Calu3 (cell line): ENCODE measurements around the gene IFNA7. TPM values are rescaled to one million over a fixed set of nuclear protein-coding genes. Genes with fewer than 3 reads are reported as not detected.
"Not testable (repeated sequence)": the region's sequence is repeated elsewhere in the genome, so short reads cannot be mapped to it uniquely, and the experiment has no call there.

Source experiments
- Bru-seq: library from RNA; stranded (reverse); fragments of 400-500 nt; gene quantifications from one replicate; lab custom pipeline; 2021; lab: Mats Ljungman, UMichigan
- BruChase-seq, 2 experiments: library from RNA; stranded (reverse); fragments of 400-500 nt; gene quantifications; one replicate each; lab custom pipeline; 2021; lab: Mats Ljungman, UMichigan
- BruUV-seq: library from RNA; stranded (reverse); fragments of 400-500 nt; replicated peaks from 2 replicates; lab custom pipeline; 2021; lab: Mats Ljungman, UMichigan
- CTCF ChIA-PET: fragments of 300-600 bp; sonication (Branson Sonifier 250); formaldehyde crosslinking; loops from one replicate; lab custom pipeline; 2022; ENCODE audit warnings: antibody characterized with exemption; lab: Charles Lee
- DNase-seq: peaks from one replicate; pipeline ENCODE4 v3.0.0; 2022
- H3K27ac Mint-ChIP-seq: one replicate; pipeline ENCODE4 v1.8.0; 2022; ENCODE audit warnings: mixed read lengths; ENCODE audit not compliant: unreplicated experiment
- H3K27me3 Mint-ChIP-seq: one replicate; pipeline ENCODE4 v1.8.0; 2022; ENCODE audit warnings: mixed read lengths; ENCODE audit not compliant: unreplicated experiment
- H3K36me3 Mint-ChIP-seq: one replicate; pipeline ENCODE4 v1.8.0; 2022; ENCODE audit warnings: mild to moderate bottlenecking, moderate library complexity, mixed read lengths; ENCODE audit not compliant: insufficient read depth, unreplicated experiment
- H3K4me1 Mint-ChIP-seq: one replicate; pipeline ENCODE4 v1.8.0; 2022; ENCODE audit warnings: mild to moderate bottlenecking, low read depth, mixed read lengths; ENCODE audit not compliant: unreplicated experiment
- H3K4me3 Mint-ChIP-seq: one replicate; pipeline ENCODE4 v1.8.0; 2022; ENCODE audit warnings: mild to moderate bottlenecking, low read depth, moderate library complexity, mixed read lengths; ENCODE audit not compliant: unreplicated experiment
- H3K9me3 Mint-ChIP-seq: one replicate; pipeline ENCODE4 v1.8.0; 2022; ENCODE audit warnings: low read depth, mixed read lengths; ENCODE audit not compliant: unreplicated experiment
- intact Hi-C: fragments of 100-400 bp; cut with micrococcal nuclease; formaldehyde crosslinking; loops from one replicate; pipeline ENCODE4 v1.10.0; 2022; ENCODE audit not compliant: unreplicated experiment
- long read RNA-seq: library from polyadenylated mRNA; stranded (forward); transcript quantifications from one replicate; pipeline ENCODE4 v2.0.0, GENCODE V29; 2022
- total RNA-seq: library from RNA; stranded (reverse); gene quantifications from 2 replicates; pipeline ENCODE4 v1.2.3, GENCODE V29; 2022
- TF ChIP-seq, protein P1 (sequence below): fragments of 200-600 bp; IDR thresholded peaks from one replicate; pipeline ENCODE4 v1.8.0; 2022; ENCODE audit warnings: antibody characterized with exemption; ENCODE audit not compliant: unreplicated experiment

IFNA7 gene
- not detected in 2 replicates for total RNA-seq
- not detected for Bru-seq, nascent RNA
- not detected for BruChase-seq, experiment 1, labeled RNA remaining after a 6-hour chase
- not detected for BruChase-seq, experiment 2, labeled RNA remaining after a 2-hour chase
- long read RNA-seq = 0 reads

- H3K4me3 Mint-ChIP-seq, H3K9me3 Mint-ChIP-seq, CTCF ChIA-PET, H3K36me3 Mint-ChIP-seq, intact Hi-C loops, H3K27me3 Mint-ChIP-seq, DNase-seq, BruUV-seq, H3K4me1 Mint-ChIP-seq, H3K27ac Mint-ChIP-seq: not testable (repeated sequence)
These were observed at the start of gene IFNA7 for GRCh38 chr9:21202105-21202504. Gene IFNA7, minus strand, starts transcription at chr9:21202205. Its CDS starts 40 bp downstream, at chr9:21202165.

GRCh38 chr9:21251638-21252037 is 49.6 kb upstream of the IFNA7 start:
- no peak for DNase-seq
- Mint-ChIP-seq H3K4me3 (no peak overlapping the region), H3K4me1 (peaks cover 16% of the 10 kb centered on the region), H3K27me3 (peaks cover 7% of the 10 kb centered on the region), H3K36me3 (no peaks in the 10 kb centered on the region), H3K27ac (no peak overlapping the region), H3K9me3 (no peaks in the 10 kb centered on the region)
- intact Hi-C loops = loop anchor here (2.0 to 5.0 kb wide), 3 partner anchors 56 to 537 kb away; partner anchors contain the start of gene IFNA5
- TF ChIP-seq, protein P1, sequence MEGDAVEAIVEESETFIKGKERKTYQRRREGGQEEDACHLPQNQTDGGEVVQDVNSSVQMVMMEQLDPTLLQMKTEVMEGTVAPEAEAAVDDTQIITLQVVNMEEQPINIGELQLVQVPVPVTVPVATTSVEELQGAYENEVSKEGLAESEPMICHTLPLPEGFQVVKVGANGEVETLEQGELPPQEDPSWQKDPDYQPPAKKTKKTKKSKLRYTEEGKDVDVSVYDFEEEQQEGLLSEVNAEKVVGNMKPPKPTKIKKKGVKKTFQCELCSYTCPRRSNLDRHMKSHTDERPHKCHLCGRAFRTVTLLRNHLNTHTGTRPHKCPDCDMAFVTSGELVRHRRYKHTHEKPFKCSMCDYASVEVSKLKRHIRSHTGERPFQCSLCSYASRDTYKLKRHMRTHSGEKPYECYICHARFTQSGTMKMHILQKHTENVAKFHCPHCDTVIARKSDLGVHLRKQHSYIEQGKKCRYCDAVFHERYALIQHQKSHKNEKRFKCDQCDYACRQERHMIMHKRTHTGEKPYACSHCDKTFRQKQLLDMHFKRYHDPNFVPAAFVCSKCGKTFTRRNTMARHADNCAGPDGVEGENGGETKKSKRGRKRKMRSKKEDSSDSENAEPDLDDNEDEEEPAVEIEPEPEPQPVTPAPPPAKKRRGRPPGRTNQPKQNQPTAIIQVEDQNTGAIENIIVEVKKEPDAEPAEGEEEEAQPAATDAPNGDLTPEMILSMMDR = no peak
- no TSS peak for BruUV-seq
- CTCF ChIA-PET = interaction anchor here (0.6 to 2.2 kb wide), 4 partner anchors 11 to 519 kb away, joined by 3 to 7 read pairs (median 4); no protein-coding TSS in a partner anchor

DNA sequence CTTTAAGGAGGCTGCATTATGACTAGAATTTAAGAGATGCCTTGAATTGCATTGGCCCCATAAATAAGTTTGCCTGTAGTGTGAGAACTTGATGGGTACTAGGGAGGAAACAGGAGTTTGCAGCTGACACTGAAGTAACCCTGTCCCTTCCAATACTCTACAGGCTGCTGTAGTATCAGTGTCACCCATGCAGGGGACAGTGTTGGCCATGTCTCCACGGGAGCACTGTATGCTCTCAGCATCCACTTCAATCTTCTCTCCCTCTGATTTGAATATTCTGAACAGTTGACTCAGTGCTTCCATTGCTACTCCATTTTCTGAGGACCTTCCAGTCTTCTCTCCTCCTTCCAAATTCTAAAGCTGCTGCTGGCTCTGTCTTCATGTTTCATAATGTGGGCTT is 49.2 kb upstream of the IFNA7 start:
- H3K27me3 Mint-ChIP-seq = peaks cover 3% of the 10 kb centered on the region
- BruUV-seq = no TSS peak
- H3K4me3 Mint-ChIP-seq = no peak overlapping the region
- DNase-seq = no peak
- H3K9me3 Mint-ChIP-seq = no peaks in the 10 kb centered on the region
- H3K36me3 Mint-ChIP-seq = no peaks in the 10 kb centered on the region
- H3K4me1 Mint-ChIP-seq = peaks cover 16% of the 10 kb centered on the region
- intact Hi-C loops = loop anchor here (2.0 to 5.0 kb wide), 2 partner anchors 56 to 538 kb away; partner anchors contain the start of gene IFNA5
- TF ChIP-seq, protein P1 = no peak
- CTCF ChIA-PET = interaction anchor here (0.9 kb wide), 1 partner anchor 183 kb away, joined by 3 read pairs; no protein-coding TSS in a partner anchor
- no peak overlapping the region for H3K27ac Mint-ChIP-seq

DNA sequence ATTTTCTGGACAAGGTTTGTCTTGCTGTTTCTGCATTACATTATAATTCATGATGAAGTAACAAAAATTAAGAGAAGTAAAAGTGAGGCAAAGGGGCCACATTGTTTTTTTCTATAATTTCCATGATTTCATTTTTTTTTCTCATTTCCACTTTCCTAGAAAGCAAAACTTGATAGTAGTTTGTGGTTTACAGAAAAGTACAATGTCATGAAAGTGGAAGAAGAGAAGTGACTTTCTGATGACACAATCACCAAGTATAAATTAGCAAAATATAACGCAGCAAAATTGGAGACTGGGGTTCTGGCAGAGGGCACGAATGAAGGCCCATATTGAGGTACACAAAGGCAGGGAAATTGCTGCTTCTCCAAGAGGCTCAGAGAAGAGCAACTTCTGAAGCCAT is 42.8 kb upstream of the IFNA7 start:
- BruUV-seq = no TSS peak
- Mint-ChIP-seq H3K4me3 (no peak overlapping the region), H3K27ac (no peak overlapping the region), H3K27me3 (no peaks in the 10 kb centered on the region), H3K9me3 (no peaks in the 10 kb centered on the region), H3K4me1 (no peaks in the 10 kb centered on the region), H3K36me3 (no peaks in the 10 kb centered on the region)
- CTCF ChIA-PET = no interaction called here
- TF ChIP-seq, protein P1 = no peak
- intact Hi-C loops = no loop called here
- DNase-seq = no peak

DNA sequence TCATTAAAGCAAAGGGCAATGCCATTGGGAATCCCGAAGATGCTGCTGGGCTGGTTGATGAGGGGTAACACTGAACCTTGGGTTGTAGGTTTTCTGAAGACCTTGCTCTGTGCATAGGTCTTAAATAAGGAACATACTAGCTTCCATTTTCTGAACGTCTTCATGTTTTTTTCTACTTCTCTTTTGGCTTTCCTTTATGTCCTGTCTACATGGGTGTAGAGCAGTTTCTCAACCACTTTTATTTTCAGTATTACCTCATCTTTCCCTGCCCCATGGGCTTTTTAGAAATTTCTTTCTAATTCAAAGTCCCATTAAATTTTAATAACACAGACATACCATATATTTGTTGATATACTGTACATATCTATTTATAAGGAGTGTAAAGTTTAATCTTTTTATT is 37.9 kb upstream of the IFNA7 start, which contains the start of gene IFNA14:
Gene IFNA14 (minus strand): TSS at position 95 of the 400 bp plus-strand sequence. CDS start 70 bp downstream, at position 25.
- no peak within 1 kb of the TSS for H3K27ac Mint-ChIP-seq
- intact Hi-C loops = loop anchor here (5.0 to 10.0 kb wide), 2 partner anchors 195 to 547 kb away; no protein-coding TSS in a partner anchor
- TF ChIP-seq, protein P1 = no peak
- H3K27me3 Mint-ChIP-seq = no peaks in the 10 kb centered on the region
- no TSS peak for BruUV-seq
- no peak within 1 kb of the TSS for H3K4me3 Mint-ChIP-seq
- no peak for DNase-seq
- CTCF ChIA-PET = no interaction called here
- no peaks in the 10 kb centered on the region for H3K9me3 Mint-ChIP-seq
- peaks cover 8% of the 10 kb centered on the region for H3K4me1 Mint-ChIP-seq
- no peaks in the 10 kb centered on the region for H3K36me3 Mint-ChIP-seq

DNA sequence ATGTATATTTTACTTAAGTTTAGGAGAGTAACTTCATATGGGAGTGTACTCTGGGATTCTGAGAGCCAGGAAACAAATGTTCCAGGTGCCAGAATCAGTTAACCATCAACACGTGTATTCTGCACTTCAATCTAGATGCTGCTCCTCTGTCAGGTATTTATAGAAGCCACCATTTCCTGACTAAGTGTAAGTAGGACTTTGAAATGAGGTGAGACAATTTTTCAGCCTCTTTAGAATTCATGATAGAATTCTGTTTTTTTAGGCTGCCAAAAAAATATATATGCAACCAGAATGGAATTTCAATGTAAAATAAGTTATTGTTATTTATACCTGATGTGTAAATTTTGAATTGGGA is 34.3 kb upstream of the IFNA7 start:
- H3K4me3 Mint-ChIP-seq, DNase-seq, H3K9me3 Mint-ChIP-seq, H3K27ac Mint-ChIP-seq, H3K27me3 Mint-ChIP-seq, H3K36me3 Mint-ChIP-seq, BruUV-seq, H3K4me1 Mint-ChIP-seq: not testable (repeated sequence)
- CTCF ChIA-PET = interaction anchor here (1.0 to 1.6 kb wide), 4 partner anchors 90 to 552 kb away, joined by 3 to 5 read pairs (median 4); no protein-coding TSS in a partner anchor
- intact Hi-C loops = loop anchor here (5.0 to 10.0 kb wide), 2 partner anchors 198 to 551 kb away; no protein-coding TSS in a partner anchor
